HG03378 (cell line): ENCODE data around the gene CSAD.
"Not testable (repeated sequence)": the region's sequence is repeated elsewhere in the genome, so short reads cannot be mapped to it uniquely, and the experiment has no call there.

ENCODE experiments used
- ATAC-seq: cut with Tn5 transposase; IDR thresholded peaks from one replicate; pipeline ENCODE4 v1.9.1; 2021; ENCODE audit warnings: mild to moderate bottlenecking, moderate library complexity; ENCODE audit not compliant: unreplicated experiment

CSAD gene

GRCh38 chr12:53112431-53112830, 68.3 kb downstream of the CSAD start:
- not testable (repeated sequence) for ATAC-seq
